Umbilical cord (tissue), 2 donors: ENCODE results near the gene DPF3. TPM values are rescaled to one million over a fixed set of nuclear protein-coding genes. Genes with fewer than 3 reads are reported as not detected.
A peak's percentile ranks its signal among the peaks of the same experiment; 100 is the strongest.

Experiments
- DNase-seq: peaks from one replicate; pipeline ENCODE4 v3.0.0-alpha.2; 2015; ENCODE audit warnings: low spot score
- total RNA-seq: library from RNA; depleted of rRNA; stranded (reverse); fragments of >200 nt; gene quantifications from one replicate; pipeline ENCODE4 v1.2.3, GENCODE V29; 2014; ENCODE audit warnings: low replicate concordance; ENCODE audit not compliant: insufficient read depth

Gene DPF3
- total RNA-seq, 1 donor from 2014 or later: 4.6 TPM

DNA sequence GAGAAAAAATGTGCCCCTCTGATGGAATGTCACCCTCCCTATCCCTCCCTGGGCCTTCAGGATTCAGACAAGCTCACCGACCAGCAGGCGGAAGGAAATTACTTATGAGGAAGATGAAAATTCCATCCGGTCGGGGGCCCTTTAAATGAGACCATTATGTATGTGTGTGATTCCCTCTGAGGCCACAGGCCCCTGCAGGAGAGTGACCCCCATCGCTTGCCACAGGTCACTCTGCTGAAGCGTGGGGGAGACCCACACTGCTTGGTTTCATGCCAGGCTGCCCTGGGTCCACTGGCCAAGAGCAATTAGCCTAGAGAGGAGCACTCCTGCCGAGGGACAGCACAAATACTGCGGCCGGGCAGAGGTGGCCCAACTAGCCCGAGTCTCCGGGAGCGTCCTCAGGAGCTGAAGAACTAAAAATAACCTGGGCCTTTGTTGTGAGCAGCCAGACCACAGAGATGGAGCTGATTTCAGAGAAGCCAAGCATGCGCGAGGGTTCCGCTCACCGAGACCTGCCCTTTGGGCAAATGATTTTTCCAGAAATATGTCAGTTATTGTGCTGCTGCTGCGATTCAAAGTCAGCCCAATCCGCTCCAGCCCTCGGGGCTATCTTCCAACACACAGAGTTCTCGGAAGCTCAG is 276.4 kb downstream of the DPF3 start:
- peak; percentile 8 for DNase-seq

DNA sequence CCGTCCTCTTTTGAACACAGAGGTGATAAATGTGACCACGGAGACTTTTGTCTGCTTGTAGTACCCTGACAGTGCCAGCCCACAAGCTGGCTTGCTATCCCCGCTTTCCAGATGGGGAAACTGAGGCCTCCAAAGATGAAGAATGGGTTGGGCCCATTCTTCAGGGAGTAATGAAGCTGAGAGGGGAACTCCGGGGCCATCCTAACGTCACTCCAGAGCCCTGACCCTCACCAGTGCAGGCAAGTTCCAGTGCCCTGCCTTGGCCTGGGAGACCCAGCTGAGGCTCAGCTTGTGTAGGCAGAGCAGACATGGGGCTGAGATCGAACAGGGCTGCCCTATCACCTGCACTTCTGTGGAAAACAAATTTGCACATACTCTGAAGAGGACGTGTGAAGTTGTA is 277.1 kb downstream of the DPF3 start:
- DNase-seq: no peak

- DNase-seq: no peak
Observed at GRCh38 chr14:72616294-72616693, 277.6 kb downstream of the DPF3 start.

- peak; percentile 5 for DNase-seq
Observed at GRCh38 chr14:72615451-72616121, 278.3 kb downstream of the DPF3 start.

DNA sequence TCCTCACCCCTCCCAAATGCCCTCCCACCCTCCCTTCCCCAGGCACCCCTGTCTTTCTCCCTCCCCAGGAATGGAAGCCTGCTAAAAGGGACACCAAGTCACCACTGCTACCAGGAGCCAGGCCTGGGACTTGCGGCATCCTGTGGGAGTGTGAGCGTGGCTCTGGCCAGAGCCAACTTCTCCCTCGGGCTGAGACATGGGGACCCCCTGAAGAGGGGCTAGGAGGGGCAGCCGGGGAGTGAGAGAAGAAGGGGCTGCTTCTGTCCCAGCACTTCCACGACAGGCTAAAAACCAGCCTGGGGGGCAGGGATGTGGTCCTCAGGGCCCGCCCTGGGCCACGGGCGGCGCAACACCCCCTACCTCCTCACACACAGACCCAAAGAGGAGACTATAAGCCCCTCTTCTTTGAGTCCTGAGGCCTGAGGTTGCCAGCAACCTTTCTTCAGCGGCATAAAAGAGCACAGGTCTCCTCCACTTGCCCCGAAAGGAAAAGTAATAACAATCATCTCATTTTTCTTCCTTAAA is 278.9 kb downstream of the DPF3 start:
- no peak for DNase-seq

DNA sequence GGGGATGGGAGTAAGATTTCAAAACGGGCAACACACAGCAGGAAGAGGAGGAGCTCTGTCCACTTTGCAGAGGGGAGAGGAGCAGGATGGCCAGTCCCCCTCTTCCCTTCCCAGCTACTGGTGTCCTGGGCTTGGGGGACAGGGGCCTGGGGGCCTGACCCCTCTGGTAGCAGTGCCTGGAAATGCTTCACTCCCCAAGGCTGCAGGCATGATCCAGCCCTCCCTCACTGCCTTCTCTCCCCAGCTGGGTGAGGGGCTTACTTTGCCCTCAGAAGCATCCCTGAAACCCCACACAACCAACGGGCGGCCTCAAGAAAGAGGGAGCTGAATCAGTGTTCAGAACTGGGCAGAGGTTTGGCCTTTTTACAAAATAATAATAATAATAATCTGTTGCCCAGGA is 279.5 kb downstream of the DPF3 start:
- DNase-seq: no peak

DNA sequence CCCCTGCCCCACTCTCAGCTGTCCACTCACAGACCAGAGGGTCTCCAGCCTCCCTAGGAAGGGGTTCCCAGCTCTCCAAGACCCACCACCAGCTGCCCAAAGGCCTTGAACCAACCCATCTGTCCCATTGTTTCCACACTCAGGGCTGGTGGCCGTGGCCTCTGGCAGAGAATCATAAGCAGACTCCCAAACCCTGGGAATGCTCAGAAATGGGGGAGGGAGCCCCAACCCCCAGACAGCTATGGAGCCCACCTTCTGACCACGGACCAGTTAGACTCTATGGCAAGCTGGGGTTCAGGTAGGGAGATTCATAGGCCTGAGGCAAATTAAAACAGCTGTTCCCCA is 280.0 kb downstream of the DPF3 start:
- no peak for DNase-seq

GRCh38 chr14:72613231-72613974 is 280.5 kb downstream of the DPF3 start:
- DNase-seq: peak; percentile 24

DNA sequence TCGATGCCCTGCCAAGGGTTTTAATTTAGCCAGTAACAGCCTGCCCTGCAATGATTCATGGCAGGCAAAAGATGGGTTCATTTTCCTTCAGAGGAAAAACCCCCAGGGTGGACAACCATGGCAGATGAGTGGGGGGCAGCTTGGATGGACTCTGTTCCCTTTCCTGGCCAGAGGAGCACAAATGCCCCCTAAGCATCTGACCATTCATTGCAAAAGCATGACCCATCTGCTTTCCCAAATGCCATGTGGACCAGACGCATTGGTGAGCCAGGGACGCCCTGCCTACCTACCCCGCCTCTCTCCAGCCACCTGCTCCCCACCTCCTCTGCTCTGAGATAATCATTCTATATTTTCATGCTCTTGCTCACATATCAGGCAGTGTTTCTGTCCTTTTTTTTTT is 281.9 kb downstream of the DPF3 start:
- DNase-seq: no peak

GRCh38 chr14:72611506-72611905 is 282.4 kb downstream of the DPF3 start:
- DNase-seq: no peak

DNA sequence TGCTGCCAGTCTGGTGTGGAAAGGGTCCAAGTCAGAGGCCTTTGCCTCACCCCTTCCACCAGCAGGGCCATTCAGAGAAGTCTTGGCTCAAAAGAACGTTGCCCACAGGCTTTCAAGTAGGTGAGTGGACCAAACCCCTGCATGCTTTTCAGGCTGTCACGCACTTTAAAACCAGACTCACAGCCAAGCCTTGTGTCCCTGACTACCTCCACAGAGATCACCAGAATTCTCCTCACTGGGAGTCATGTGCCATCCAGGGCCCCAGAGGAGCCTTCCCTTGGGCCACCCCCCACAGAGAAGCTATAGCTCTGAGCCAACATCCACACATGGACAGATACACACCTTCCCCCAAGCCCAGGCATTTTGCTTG is 283.1 kb downstream of the DPF3 start:
- DNase-seq: no peak

- DNase-seq: no peak
Observed at GRCh38 chr14:72610096-72610830, 283.6 kb downstream of the DPF3 start.

DNA sequence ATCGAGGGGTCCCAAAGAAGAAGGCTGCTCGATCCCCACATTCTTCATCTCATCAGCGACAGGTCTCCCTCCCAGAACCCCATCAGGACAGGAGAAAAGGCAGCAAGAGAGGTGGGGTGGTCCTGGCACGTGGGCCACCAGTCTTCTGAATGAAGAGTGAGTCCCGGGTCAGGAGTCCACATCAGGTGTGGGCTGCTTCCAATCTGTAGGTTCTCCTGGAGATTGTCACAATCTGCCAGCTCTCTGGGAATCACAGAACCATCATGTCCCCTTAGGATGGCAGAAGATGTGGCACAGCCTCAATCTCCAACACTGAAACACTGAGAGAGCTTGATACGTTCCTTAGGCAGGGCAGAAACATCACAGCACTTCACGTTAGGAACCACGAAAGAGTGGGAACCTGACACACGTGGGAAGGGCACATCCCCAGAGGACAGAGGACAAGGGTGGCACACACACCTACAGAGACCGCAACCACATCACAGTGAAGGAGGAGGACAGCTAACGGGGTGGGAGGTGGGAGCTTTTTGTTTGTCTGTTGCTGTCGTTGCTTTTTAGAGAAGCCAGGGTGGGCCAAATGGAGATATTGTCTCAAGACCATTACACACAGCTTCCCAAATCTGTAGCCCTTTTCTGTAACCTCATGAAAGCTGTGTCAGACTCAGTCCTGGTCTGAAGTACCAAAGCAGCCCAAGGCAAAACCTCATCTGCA is 284.5 kb downstream of the DPF3 start:
- DNase-seq: no peak

DNA sequence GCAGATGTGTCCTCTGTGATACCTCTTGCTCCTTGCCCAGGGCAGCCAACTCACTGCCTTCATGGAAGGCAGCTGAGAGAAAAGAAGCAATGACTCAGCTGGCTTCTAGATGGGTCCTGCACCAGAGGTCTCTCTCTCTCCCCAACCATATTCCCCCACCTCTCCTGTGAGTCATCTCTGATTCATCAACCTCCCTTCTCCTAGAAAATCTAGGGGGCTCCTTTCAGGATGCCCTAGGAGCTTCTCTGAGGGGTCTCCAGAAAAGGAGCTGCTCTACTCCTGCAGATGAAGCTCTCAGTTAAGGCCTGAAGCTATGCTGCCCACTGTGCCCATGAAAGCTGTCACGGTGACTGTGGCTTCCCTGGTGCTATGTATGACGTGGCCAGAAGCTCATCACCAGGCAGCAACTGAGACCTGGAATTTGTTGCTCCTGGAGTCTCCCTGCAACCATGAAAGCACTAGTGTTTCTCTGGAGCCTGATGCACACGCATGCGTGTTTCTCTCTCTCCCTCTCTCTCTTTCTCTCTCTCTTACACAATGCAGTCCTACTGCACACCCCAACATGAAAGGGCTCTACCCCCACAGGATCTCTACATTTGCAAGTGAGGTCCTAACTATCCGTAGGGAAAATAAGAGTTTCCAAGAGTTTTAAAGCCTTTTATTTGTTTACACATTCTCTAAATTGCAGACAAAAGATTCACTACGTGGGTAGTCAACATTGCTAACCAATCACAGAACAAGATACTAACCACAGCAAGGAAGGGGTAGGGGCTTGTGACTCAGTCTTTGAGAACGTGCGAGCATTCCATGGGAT is 285.3 kb downstream of the DPF3 start:
- peak; percentile 47 for DNase-seq

DNA sequence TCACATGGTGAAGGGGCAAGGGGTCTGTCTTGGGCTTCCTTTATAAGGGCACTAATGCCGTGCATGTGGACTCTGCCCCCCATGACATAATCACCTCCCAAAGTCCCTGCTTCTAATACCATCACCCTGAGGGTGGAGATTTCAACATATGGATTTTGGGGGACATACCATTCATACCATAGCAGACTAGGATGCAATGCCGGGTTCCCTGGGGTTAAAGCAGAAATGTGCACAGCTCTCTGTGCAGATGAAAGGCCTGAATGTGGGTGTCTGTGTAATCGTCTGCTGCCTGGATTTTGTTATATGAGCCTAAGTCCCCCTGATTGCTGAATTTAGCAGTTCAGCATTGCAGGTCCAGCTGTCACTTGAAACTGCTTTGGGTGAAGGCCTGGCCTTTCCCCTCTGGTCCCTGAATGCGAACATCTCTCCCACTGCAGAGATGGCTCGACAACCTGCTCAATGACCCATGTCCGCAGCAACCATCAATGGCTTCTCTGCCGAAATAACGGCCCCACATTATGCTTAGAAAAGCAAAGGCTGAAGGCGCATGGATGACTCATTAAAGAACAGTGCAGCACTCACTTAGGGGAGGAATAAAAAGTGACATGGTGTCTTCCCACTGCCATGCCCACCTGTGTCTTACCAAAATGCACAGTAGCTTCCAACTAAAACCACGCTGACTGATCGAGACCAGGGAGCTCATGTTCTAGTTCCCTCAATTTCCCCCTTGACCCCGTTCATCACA is 286.3 kb downstream of the DPF3 start:
- DNase-seq: peak; percentile 5

GRCh38 chr14:72606879-72607278 is 287.0 kb downstream of the DPF3 start:
- DNase-seq: no peak

DNA sequence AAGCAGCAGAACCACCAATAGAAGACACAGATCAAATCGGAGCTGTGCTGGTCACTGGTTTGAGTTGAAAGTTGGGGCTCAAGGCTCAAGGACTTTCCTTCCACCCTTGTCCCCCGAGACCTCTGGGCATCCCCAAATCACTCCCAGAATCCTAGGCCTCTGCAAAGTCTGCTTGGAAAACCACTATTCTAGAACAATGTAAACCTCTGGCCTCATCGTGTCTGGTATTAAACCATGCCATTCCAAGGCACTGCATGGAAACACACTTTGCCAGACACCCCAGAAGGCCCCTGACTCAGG is 288.0 kb downstream of the DPF3 start:
- no peak for DNase-seq

- DNase-seq: no peak
Observed at GRCh38 chr14:72605096-72605920, 288.6 kb downstream of the DPF3 start.

GRCh38 chr14:72604133-72604532 is 289.8 kb downstream of the DPF3 start:
- no peak for DNase-seq
